Fibroblast of skin of abdomen (primary cell): ENCODE data around the gene CPEB1.
A peak's percentile ranks its signal among the peaks of the same experiment; 100 is the strongest.
"Not testable (repeated sequence)": the region's sequence is repeated elsewhere in the genome, so short reads cannot be mapped to it uniquely, and the experiment has no call there.

ENCODE experiments used
- DNase-seq: peaks from one replicate; pipeline ENCODE4 v3.0.0-alpha.2; 2013

Gene CPEB1

GRCh38 chr15:82649226-82649999, 2.2 kb upstream of the CPEB1 start:
- DNase-seq = no peak

GRCh38 chr15:82648257-82649103, 1.3 kb upstream of the CPEB1 start:
- DNase-seq = no peak

GRCh38 chr15:82647835-82648256, 683 bp upstream of the CPEB1 start:
- DNase-seq = no peak

GRCh38 chr15:82646250-82647044, 716 bp downstream of the CPEB1 start:
- DNase-seq = no peak

- DNase-seq = not testable (repeated sequence)
Measured at GRCh38 chr15:82644967-82645852, 2.0 kb downstream of the CPEB1 start.

- DNase-seq = no peak
Measured at GRCh38 chr15:82643992-82644391, 3.2 kb downstream of the CPEB1 start.

- DNase-seq = no peak
Measured at GRCh38 chr15:82642656-82643055, 4.5 kb downstream of the CPEB1 start.

GRCh38 chr15:82641129-82641798, 5.9 kb downstream of the CPEB1 start:
- DNase-seq = no peak

GRCh38 chr15:82640672-82641071, 6.5 kb downstream of the CPEB1 start:
- no peak for DNase-seq

GRCh38 chr15:82635798-82636197, 11.4 kb downstream of the CPEB1 start:
- no peak for DNase-seq

- DNase-seq = no peak
Measured at GRCh38 chr15:82630033-82630432, 17.1 kb downstream of the CPEB1 start.

GRCh38 chr15:82625136-82625535, 22.0 kb downstream of the CPEB1 start:
- DNase-seq = no peak

- DNase-seq = no peak
Measured at GRCh38 chr15:82624438-82624837, 22.7 kb downstream of the CPEB1 start.

GRCh38 chr15:82624008-82624407, 23.2 kb downstream of the CPEB1 start:
- DNase-seq = peak; percentile 13

- no peak for DNase-seq
Measured at GRCh38 chr15:82621970-82622369, 25.2 kb downstream of the CPEB1 start.

GRCh38 chr15:82613747-82614146, 33.4 kb downstream of the CPEB1 start:
- DNase-seq = no peak

- DNase-seq = no peak
Measured at GRCh38 chr15:82611348-82611747, 35.8 kb downstream of the CPEB1 start.

- no peak for DNase-seq
Measured at GRCh38 chr15:82602195-82602594, 45.0 kb downstream of the CPEB1 start.

GRCh38 chr15:82599862-82600261, 47.3 kb downstream of the CPEB1 start:
- no peak for DNase-seq

GRCh38 chr15:82597815-82598214, 49.3 kb downstream of the CPEB1 start:
- no peak for DNase-seq

- DNase-seq = no peak
Measured at GRCh38 chr15:82595766-82596165, 51.4 kb downstream of the CPEB1 start.
